ENCODE results near the gene GGT6.

Gene GGT6

DNA sequence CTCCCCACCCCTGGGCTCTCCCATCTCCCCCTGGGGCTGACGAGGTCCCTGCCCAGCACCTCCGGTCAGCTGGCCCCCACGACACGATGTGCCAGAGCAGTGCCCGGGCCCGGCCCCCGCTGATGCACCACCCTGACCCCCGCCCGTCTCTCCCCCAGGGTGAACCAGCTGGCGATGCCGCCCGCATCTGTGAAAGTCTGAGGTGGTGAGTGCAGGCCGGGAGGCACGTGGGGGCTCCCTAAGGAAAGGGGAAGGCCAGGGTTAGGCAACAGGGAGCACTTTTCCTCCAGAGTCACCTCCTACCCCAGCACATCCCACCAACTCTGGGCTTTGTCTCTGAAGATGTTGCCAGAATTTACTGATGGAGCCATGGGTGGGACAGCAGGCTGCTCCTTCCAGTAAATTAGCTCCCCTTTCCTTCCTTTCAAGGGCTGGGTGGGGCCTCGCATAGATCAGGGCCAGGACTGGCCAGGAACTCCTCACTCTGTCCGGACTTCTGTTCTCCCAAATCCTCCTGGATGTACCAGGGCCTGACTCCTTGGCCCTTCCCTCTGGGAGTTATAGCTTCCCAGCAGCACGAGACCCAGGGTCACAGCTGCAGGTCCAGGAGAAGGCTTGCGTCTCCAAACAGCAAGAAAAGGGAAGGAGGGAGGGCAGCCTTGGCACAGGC lies 23.5 kb downstream of the GGT6 start:
- DNase-seq = no peak

DNA sequence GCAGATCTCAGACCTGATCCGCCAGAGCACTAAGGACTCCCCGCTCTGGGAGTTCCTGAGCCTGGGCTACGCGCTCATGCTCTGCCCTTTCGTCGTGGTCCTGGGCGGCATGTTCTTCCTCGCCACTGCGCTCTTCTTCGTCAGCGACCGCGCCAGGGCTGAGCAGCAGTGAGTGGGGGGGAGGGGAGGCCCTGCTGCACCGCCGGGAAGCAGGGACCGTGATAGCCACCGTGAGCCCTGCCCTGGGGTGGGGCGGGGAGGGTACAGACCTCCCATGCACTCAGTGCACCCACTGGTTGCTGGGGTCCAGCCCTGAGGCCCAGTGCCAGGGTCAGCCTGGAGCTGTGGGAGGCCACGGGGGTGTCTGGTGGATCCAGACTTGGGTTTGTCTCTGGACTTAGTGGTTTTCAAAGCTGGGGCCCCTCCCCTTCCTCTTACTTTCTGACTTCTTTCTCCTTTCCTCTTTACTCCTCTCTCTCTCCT lies 24.1 kb downstream of the GGT6 start:
- no peak for DNase-seq

DNA sequence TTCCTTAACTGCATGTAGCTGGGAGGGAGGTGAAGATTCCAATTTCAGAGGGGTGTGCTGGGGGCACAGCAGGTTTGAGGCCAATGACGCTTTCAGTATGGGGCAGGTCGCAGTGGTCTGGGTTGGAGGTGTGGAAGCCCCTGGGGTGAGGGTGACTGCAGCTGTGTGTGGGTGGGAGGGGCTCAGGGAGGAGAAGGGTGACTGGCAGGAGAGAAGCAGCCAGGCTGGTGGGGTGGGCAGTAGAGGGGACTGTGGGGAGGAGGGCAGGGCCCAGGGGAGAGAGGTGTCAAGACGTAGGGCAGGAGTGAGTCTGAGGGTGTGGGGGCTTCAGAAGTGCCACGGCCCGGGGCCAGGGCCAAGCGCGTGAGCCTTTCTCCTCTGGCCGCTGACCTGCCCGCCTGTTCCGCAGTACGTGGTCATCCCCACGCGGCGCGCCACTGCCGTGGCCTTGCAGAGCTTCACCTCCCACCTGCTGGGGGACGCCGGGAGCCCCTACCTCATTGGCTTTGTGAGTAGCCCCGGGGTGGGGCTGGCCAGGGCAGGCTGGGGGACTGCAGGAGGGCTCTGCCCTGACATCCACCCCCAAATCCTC lies 24.6 kb downstream of the GGT6 start:
- DNase-seq = no peak

- DNase-seq = no peak
Observed at GRCh38 chr17:4534928-4535666, 25.3 kb downstream of the GGT6 start.

GRCh38 chr17:4534515-4534914 lies 25.9 kb downstream of the GGT6 start:
- DNase-seq = no peak

DNA sequence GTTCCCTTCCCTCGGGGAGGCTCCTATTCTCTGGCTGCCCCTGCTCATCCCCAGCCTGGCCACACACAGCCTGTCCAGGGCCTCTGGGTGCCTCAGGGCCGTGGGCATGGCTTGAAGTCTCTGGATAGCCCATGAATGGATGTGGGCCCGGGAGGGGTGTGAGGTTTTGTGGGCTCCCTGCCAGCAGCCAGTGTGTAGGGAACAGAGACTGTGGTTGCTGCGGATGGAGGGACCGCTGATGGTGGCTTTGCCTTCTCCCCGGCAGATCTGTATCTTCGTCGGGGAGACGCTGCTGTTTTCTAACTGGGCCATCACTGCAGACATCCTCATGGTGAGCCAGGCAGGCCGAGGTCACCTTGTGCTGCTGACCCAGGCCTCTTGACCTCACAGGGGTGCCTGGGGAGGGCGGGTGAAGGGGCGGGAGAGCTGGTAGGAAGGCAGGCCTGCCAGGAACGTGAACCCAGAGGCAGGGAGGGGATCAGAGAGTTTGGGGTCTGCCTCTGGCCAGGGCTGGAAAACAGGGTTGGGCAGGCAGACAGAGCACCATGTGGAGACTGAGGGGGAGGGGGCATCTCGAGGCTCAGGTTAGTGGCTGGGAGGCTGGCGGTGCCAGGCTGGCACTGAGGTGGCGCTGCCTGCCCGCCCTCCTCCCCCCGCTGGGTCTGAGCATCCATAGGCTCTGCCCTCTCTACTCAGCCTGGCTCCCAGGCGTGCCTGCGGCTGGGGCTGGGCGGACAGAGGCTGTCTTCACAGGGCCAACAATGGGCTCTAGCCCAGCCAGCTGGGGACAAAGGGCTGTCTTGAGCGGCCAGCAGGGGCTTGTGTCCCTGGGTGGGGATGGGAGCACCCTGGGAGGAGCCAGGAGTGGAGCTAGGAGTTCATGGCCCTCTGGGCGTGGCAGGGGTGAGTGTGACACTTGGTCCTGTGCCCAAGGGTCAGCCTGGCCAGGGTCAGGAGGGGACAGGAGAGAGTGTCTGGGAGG lies 26.6 kb downstream of the GGT6 start:
- DNase-seq = no peak

DNA sequence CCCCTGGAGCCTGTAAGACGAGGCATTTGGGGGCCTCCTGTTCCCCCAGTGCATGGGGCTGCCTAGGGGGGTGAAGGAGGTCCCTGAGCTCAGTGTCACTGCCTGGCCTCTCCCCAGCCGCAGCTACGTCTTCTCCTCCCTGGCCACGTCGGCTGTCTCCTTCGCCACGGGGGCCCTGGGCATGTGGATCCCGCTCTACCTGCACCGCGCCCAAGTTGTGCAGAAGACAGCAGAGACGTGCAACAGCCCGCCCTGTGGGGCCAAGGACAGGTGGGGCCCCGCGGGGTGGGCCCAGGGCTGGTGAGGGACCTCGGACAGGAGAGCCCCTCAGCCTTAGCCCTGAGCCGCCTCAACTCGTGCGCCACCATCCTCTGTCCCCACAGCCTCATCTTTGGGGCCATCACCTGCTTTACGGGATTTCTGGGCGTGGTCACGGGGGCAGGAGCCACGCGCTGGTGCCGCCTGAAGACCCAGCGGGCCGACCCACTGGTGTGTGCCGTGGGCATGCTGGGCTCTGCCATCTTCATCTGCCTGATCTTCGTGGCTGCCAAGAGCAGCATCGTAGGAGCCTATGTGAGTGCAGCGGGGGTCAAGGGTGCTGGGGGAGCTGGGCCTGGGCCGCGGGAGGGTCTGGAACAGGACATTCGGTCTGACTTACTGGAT lies 27.4 kb downstream of the GGT6 start:
- DNase-seq = no peak

DNA sequence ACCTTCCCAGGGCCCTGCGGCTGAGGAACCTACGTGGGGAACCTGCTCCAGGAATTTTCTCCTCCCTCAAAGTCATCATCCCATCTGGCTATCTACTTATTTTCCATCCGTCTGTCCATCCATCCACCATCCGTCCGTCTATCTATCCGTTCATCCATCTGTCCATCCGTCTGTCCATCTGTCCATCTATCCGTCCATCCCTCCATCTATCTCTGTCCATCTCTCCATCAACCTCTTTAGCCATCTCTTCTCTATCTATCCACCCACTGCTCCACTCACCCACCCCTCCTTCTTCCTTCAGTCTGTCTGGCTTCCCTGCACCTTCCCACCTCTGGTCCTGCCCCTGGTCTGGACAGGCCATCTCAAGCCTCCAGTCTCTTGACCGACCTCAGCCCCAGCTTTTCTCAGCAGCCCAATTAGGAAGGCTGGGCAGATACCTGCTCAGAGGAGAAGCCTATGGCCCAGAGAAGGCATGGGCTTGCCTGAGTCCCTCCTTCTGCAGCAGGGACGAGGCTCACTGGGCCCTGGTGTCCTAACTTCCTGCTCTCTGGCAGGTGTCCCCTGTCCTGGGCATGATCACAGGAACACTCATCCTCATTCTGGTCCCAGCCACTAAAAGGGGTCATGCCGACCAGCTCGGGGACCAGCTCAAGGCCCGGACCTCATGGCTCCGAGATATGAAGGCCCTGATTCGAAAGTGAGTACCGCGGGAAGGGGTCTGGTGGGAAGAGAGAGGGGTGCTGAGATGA lies 28.2 kb downstream of the GGT6 start:
- no peak for DNase-seq

DNA sequence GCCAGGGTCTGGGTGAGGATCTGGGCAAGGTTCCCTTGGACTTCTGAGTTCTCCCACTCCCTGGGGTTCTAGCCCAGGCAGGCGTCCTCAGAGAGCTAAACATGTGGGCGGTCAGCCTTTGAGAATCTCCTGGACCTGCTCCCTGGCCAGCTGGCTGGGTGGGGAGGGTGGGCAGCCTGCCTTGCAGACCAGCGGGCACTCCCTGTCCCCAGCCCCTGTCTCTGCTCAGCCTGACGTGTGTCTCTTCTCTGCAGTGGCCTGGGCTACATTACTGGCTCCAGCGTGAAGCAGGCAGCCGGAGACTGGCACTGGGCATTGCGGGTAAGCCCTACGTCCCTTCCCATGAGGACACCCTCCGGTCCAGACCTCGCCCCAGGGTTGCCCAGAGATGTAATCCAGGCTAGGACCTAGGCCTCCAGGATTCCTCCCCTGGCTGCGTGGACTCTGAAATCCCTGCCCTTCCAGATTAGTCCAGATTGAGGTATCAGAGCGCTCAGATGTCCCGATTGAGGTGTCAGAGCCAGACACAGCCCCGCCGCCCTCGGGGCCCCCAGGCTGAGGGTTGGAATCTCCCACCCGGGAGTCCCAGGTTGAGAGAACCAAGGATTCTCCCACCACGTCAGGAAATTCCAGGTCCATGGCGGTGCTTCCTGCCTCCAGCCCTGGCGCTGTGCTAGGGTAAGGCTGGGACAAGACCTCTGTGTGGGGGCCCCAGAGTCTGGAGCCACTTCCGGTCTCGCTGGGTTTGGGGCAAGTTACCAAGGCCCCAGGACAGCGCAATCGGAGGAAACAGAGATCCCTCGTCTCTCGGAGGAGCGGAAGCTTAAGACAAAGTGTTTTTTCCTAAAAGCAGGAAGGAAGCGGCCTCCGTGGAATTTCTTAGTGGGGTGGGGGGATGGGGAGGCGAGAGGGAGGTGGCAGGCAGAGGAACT lies 29.3 kb downstream of the GGT6 start:
- DNase-seq = no peak

GRCh38 chr17:4529533-4530152 lies 30.7 kb downstream of the GGT6 start:
- no peak for DNase-seq

GRCh38 chr17:4527566-4528125 lies 32.7 kb downstream of the GGT6 start:
- no peak for DNase-seq

- no peak for DNase-seq
Observed at GRCh38 chr17:4527134-4527533, 33.2 kb downstream of the GGT6 start.

GRCh38 chr17:4525691-4526397 lies 34.5 kb downstream of the GGT6 start:
- no peak for DNase-seq

- no peak for DNase-seq
Observed at GRCh38 chr17:4523946-4524345, 36.4 kb downstream of the GGT6 start.

DNA sequence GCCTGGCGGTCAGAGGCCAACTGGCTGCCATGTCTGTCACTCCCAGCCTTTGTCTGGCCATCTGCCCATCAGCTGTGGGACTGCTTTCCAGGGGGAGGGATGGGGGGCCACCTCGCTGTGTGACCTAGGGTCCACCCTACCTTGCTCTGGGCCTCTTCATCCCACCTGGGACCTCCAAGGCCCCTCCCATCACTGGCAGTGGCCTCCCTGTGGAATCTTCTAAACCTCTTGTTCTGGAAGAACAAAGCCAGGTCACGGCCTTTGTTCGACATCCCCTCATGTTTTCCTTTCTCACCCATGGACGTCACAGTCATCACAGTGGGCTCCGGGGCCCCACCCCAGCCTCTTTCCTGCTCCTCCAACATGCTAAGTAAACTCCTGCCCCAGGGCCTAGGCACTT lies 37.7 kb downstream of the GGT6 start:
- no peak for DNase-seq

DNA sequence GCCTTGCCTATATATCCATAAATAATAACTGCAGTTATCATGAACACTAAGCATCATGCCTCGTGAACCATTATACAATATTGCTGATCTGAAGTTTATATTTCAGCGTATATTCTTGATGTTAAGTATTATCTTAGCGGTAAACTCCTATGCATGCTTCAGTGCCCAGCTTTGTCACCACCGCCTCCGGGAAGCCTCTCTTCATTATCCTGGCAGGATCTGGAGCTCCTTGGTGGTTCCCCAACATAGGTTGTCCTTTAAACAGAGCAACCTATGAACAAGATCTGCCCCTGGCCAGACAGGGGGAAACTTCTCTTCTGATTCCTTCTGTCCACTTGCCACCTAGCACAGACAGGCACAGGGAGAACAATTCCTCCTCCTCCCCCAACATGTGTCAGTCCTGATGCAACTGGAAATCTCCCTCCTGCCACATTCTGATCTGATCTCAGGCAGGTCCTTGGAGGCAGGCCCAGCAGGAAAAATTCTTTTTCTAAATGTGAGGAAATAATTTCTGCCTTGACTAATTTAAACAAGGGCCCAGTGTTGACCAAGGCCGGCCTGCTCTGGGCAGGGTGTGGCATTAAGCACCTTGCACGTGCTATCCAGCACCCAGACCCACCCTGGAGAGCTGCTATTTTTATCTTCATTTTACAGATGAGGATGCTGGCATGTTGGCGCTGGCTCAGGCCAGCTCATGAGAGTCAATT lies 39.3 kb downstream of the GGT6 start:
- no peak for DNase-seq

DNA sequence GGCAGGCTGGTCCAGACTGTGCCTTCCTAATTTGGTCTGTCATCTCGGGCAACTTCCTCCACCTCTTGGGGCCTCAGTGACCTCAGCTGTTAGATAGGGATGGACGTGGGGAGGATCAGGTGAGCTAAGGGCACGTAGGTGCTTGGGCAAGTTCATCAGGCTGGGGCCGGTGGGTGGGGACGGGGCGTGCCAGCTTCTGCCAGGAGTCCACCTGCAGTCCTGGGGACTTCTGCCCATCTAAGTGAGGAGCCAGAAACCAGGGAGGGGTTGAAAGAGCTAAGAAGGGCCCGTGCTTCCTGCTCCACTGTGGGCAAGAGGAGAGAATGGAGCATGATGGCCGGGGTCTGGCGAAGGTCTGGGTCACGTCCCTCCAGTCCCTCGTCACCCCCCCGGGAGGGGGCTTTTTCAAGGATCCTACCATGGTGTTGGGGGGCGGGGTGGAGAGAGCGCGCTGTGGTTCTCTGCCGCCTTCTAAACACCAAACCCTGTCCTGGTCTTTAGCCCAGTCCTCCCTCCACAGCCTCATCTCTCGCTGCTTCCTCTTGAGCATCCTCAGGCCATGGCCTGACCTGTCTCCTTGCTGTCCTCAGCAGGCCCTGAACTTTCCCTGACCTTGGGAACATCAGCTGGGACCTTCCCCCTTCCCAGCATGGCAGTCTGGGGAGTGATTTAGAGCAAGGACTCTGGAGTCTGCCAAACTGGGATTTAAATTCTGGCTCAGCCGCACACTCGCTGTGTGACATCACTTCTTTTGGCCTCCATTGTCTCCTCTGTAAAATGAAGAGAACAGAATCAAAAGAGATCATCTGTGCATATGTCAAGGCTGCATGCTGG lies 40.1 kb downstream of the GGT6 start:
- no peak for DNase-seq
